Subcutaneous abdominal adipose tissue (tissue), 5 donors: ENCODE results near the gene GTPBP6.
"Not testable (repeated sequence)": the region's sequence is repeated elsewhere in the genome, so short reads cannot be mapped to it uniquely, and the experiment has no call there.

Experiments
- H3K27ac ChIP-seq: one replicate; pipeline ENCODE4 v1.7.0; 2013; ENCODE audit warnings: low read depth, mild to moderate bottlenecking, inconsistent platforms, low read length, moderate library complexity
- H3K27me3 ChIP-seq, 5 donors: one replicate each; pipeline ENCODE4 v1.7.0; 2013; ENCODE audit warnings: low read length in 5 of 5, inconsistent platforms in 1 of 5; ENCODE audit not compliant: control insufficient read depth in 5 of 5, insufficient read depth in 4 of 5
- H3K36me3 ChIP-seq, 5 donors: one replicate each; pipeline ENCODE4 v1.7.0; 2013; ENCODE audit warnings: low read length in 5 of 5; ENCODE audit not compliant: control insufficient read depth in 5 of 5, insufficient read depth in 5 of 5
- H3K4me1 ChIP-seq, 5 donors: one replicate each; pipeline ENCODE4 v1.7.0; 2013; ENCODE audit warnings: low read length in 5 of 5, mild to moderate bottlenecking in 3 of 5, moderate library complexity in 1 of 5; ENCODE audit not compliant: control insufficient read depth in 5 of 5, insufficient read depth in 5 of 5
- H3K4me3 ChIP-seq, 5 donors: one replicate each; pipeline ENCODE4 v1.7.0; 2013; ENCODE audit warnings: low read length in 5 of 5, low read depth in 1 of 5
- H3K9ac ChIP-seq, 5 donors: one replicate each; pipeline ENCODE4 v1.7.0; 2013; ENCODE audit warnings: low read length in 5 of 5, mild to moderate bottlenecking in 4 of 5, moderate library complexity in 3 of 5
- H3K9me3 ChIP-seq, 5 donors: one replicate each; pipeline ENCODE4 v1.7.0; 2013; ENCODE audit warnings: low read length in 5 of 5; ENCODE audit not compliant: control insufficient read depth in 5 of 5
- donor health status: healthy.
- donor health status: healthy.
- donor health status: healthy.
- donor health status: healthy.
- donor health status: healthy.

Gene GTPBP6

DNA sequence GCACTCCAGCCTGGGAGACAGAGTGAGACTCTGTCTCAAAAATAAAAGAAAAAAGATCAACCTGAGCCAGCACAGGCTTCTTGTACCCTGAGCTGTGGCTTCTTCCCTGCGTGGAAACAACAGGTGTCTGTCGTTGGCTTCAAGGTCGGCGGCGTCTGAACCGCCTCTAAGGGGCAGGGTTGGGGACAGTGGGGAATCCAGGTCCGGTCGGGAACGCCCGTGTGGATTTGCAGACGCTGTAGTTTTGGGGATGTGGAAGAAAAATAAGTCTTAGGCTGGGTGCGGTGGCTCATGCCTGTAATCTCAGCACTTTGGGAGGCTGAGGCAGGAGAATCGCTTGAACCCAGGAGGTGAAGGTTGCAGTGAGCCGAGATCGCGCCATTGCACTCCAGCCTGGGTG lies 54.6 kb downstream of the GTPBP6 start:
- not testable (repeated sequence) for H3K9ac ChIP-seq, H3K27me3 ChIP-seq, H3K36me3 ChIP-seq, H3K4me3 ChIP-seq, H3K9me3 ChIP-seq, H3K27ac ChIP-seq
- peaks cover 0 to 22% (median 19%) of the 10 kb centered on the region in 5 donors for H3K4me1 ChIP-seq

DNA sequence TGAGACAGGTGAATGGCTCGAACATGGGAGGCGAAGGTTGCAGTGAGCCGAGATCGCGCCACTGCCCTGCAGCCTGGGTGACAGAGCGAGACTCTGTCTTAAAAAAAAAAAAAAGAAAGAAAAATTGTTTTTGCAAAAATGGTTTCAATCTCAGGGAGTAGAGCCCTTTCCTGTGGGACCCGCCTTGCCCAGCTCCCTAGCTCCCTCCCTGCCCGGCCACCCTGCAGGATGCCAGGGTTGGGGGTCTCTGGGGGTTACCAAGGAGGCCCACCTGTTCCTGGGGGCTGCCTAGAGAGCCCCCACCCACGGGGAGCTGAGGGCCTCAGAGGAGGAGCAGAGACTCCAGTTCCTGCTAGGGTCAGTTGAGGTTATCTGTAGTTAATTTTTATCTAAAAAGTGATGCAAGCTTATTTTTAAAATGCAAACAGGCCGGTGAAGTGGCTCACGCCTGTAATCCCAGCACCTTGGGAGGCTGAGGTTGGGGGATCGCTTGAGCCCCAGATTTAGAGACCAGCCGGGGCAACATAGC lies 56.2 kb downstream of the GTPBP6 start:
- peaks cover 0 to 9% (median 0%) of the 10 kb centered on the region in 5 donors for H3K27me3 ChIP-seq

DNA sequence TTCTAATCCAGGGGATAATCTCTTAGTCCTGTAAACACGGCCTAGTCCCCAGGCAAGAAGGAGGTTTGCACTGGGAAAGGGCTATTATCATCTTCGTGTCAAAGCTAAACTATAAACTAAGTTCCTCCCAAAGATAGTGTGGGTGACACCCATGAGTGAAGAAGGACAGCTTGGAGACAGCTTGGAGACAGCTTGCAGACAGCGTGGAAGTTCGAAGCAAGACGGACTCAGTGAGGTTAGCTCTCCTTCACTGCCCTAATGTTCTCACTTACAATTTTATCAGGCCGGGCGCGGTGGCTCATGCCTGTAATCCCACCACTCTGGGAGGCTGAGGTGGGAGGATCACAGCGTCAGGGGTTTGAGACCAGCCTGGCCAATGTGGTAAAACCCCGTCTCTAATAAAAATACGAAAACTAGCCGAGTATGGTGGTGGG lies 56.7 kb downstream of the GTPBP6 start:
- H3K9ac ChIP-seq: peak overlapping the region in 1 of 5 donors; percentile 35
- H3K9me3 ChIP-seq: peaks cover 0 to 2% (median 0%) of the 10 kb centered on the region in 5 donors
- H3K4me3 ChIP-seq: no peak overlapping the region
- H3K4me1 ChIP-seq: peaks cover 0 to 22% (median 19%) of the 10 kb centered on the region in 5 donors
- H3K27ac ChIP-seq: no peak overlapping the region
- H3K27me3 ChIP-seq: peaks cover 0 to 9% (median 0%) of the 10 kb centered on the region in 5 donors
- no peaks in the 10 kb centered on the region for H3K36me3 ChIP-seq

More for the DNA sequence above, 56.2 kb downstream of the GTPBP6 start:
- Histone ChIP-seq H3K9ac (no peak overlapping the region), H3K36me3 (no peaks in the 10 kb centered on the region), H3K4me1 (peaks cover 0 to 22% (median 19%) of the 10 kb centered on the region in 5 donors), H3K27ac (no peak overlapping the region), H3K9me3 (peaks cover 0 to 2% (median 0%) of the 10 kb centered on the region in 5 donors), H3K4me3 (no peak overlapping the region)

DNA sequence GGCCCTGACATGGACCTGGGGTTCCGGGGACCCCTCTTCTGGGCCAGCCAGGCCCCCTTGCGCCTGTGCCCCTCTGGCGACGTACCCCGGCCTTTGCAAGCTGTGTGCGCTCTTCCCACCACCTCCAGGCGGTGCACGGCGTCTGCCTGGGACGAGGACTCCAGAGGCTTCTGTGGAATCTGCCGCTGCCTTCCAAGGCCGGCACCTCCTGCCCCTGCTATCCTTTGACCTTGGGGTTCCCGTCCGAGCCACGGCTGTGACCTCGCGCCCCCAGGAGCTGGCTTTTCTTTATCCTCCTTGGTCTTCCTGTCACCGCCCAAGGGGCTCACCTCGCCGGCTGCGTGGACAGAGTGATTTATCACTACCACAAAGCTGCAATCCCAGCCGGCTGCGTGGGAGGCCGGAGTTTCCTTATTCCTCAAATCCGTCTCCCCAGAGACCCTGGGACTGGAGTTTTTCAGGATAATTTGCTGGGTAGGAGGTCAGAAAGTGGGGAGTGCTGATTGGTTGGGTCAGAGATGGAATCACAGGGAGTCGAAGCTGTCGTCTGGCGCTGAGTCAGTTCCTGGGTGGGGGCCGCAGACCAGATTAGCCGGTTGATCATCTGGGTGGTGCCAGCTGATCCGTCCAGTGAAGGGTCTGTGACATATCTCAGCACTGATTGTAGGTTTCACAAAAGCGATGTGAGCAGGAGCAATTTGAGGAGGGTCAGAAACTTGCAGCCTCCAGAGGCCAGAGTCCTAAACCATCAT lies 57.3 kb downstream of the GTPBP6 start:
- Histone ChIP-seq H3K9ac (peak overlapping the region in 1 of 5 donors; percentile 35), H3K27ac (no peak overlapping the region)

DNA sequence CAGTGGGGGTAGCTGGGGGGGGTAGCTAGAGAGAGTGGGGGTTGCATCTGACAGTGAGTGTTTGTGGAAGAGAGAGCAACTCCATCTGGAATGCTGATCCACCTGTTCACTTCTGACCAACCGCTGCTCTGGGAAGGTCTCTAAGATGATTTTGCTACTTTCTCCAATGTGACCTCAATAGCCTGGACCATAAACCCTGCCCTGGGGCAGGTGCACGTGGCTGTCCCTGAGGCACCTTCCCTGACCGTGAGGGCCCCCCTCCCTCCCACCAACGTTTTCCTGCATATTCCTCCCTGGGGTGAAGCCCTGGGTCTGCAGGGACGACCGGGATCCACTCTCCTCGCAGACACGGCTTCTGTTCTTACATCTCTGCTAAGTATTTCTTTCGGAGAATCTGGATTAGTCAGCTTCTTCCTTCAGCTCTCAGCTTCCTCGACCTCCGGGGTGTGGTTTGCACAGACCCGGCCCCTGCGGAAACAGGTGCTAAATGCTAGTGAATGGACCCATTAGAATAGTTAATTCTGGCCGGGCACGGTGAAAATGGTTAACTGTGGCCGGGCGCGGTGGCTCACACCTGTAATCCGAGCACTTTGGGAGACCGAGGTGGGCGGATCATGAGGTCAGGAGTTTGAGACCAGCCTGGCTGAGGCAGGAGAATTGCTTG lies 58.8 kb downstream of the GTPBP6 start:
- H3K9ac ChIP-seq: no peak overlapping the region
- H3K4me3 ChIP-seq: no peak overlapping the region
- H3K36me3 ChIP-seq: no peaks in the 10 kb centered on the region
- H3K27me3 ChIP-seq: peaks cover 0 to 9% (median 0%) of the 10 kb centered on the region in 5 donors
- peaks cover 0 to 20% (median 19%) of the 10 kb centered on the region in 5 donors for H3K4me1 ChIP-seq
- no peak overlapping the region for H3K27ac ChIP-seq
- peaks cover 0 to 2% (median 0%) of the 10 kb centered on the region in 5 donors for H3K9me3 ChIP-seq

More for the DNA sequence above, 57.3 kb downstream of the GTPBP6 start:
- no peaks in the 10 kb centered on the region for H3K36me3 ChIP-seq
- H3K27me3 ChIP-seq: peaks cover 0 to 9% (median 0%) of the 10 kb centered on the region in 5 donors
- H3K9me3 ChIP-seq: peaks cover 0 to 2% (median 0%) of the 10 kb centered on the region in 5 donors
- peaks cover 0 to 22% (median 19%) of the 10 kb centered on the region in 5 donors for H3K4me1 ChIP-seq
- peak overlapping the region in 3 of 5 donors; percentile 22 to 56 (median 34) for H3K4me3 ChIP-seq

DNA sequence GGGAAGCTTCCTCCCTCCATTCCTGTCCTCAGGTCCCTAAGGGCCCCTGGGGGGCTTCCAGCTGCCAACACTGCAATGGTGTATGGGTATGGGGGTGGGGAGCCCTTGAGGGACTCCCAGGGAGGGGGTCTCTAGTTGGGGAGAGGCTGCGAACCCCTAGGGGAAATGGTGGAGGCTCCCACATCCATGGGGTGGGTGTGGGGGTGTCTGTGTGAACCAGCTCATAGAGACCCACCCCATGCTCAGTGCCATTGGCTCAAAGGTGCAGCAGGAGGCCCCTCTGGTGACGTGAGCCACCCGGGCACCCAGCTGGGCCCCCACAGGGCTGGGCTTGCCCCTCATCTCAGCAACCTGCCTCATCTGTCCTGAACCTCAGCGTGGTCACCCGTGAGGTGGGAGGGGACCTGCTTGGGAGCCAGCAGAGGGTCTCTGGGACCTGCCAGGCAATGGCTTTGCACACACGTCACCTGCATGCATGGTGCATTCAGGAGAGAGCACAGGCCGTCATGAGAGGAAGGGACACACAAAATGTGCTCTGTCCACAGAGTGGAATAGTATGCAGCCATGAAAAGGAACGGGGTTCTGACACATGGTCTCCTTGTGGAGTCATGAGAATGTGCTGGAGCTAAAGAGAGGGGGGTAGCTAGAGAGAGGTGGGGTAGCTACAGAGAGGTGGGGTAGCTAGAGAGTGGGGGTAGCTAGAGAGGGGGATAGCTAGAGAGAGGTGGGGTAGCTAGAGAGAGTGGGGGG lies 60.1 kb downstream of the GTPBP6 start:
- Histone ChIP-seq H3K9me3 (peaks cover 0 to 2% (median 0%) of the 10 kb centered on the region in 5 donors), H3K36me3 (no peaks in the 10 kb centered on the region), H3K27me3 (peaks cover 0 to 9% (median 0%) of the 10 kb centered on the region in 5 donors), H3K27ac (no peak overlapping the region), H3K4me1 (peaks cover 0 to 20% (median 13%) of the 10 kb centered on the region in 5 donors), H3K4me3 (no peak overlapping the region), H3K9ac (no peak overlapping the region)

DNA sequence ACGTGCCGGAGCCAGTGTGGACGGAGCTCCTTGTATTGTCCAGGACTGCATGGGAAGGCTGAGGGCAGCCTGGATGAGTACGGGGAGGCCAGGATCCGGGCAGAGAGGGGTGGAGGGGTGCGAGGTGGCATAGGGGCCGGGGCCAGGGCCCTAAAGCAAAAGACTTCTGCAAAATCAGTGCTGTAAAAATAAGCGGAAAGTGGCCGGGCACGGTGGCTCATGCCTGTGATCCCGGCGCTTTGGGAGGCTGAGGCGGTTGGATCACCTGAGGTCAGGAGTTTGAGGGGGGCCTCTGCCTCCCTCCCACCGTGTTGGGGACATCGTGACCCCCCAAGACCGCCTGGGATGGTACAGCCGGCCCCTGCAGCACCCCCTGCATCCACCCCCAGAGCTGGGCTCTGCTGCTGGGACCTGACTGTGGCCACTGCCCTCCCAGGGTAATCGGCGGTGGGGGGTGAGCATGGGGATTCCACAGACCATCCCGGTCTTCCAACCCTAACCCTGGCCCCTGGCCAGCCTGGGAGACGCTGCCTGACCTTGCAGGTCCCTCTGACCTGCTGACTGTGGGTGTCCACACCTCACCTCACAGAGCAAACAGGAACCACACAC lies 60.8 kb downstream of the GTPBP6 start:
- Histone ChIP-seq H3K4me1 (peaks cover 0 to 20% (median 13%) of the 10 kb centered on the region in 5 donors), H3K9ac (no peak overlapping the region), H3K4me3 (no peak overlapping the region), H3K27me3 (peaks cover 0 to 9% (median 0%) of the 10 kb centered on the region in 5 donors), H3K9me3 (peaks cover 0 to 2% (median 0%) of the 10 kb centered on the region in 5 donors), H3K36me3 (no peaks in the 10 kb centered on the region), H3K27ac (no peak overlapping the region)

DNA sequence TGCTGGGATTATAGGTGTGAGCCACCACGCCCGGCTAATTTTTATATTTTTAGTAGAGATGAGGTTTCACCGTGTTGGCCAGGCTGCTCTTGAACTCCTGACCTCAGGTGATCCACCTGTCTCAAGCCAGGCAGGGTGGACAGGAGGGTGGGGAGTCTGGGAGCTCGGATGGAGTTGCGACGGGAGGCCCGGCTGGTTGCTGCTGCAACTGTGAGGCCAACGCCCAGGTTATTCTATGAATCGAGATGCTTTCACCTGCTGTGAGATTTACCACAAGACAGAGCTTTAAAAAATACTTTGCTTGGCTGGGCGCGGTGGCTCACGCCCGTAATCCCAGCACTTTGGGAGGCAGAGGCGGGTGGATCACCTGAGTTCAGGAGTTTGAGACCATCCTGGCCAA lies 61.5 kb downstream of the GTPBP6 start:
- not testable (repeated sequence) for H3K9ac ChIP-seq, H3K27ac ChIP-seq, H3K27me3 ChIP-seq, H3K36me3 ChIP-seq, H3K4me3 ChIP-seq, H3K9me3 ChIP-seq
- peaks cover 0 to 18% (median 13%) of the 10 kb centered on the region in 5 donors for H3K4me1 ChIP-seq

- no peaks in the 10 kb centered on the region for H3K36me3 ChIP-seq
- peaks cover 0 to 9% (median 0%) of the 10 kb centered on the region in 5 donors for H3K27me3 ChIP-seq
- no peak overlapping the region for H3K27ac ChIP-seq
- peaks cover 0 to 5% (median 0%) of the 10 kb centered on the region in 5 donors for H3K9me3 ChIP-seq
- H3K4me3 ChIP-seq: no peak overlapping the region
- H3K9ac ChIP-seq: no peak overlapping the region
- peaks cover 0 to 7% (median 2%) of the 10 kb centered on the region in 5 donors for H3K4me1 ChIP-seq
Measured at GRCh38 chrX:255923-256331, 62.7 kb downstream of the GTPBP6 start.
